ENCODE measurements around the gene C19orf73. TPM values are rescaled to one million over a fixed set of nuclear protein-coding genes. Genes with fewer than 3 reads are reported as not detected.

Gene C19orf73
- total and polyA plus RNA-seq, 8 donors, result 0.23 to 2.1 (median 0.39) TPM; not detected in 2

DNA sequence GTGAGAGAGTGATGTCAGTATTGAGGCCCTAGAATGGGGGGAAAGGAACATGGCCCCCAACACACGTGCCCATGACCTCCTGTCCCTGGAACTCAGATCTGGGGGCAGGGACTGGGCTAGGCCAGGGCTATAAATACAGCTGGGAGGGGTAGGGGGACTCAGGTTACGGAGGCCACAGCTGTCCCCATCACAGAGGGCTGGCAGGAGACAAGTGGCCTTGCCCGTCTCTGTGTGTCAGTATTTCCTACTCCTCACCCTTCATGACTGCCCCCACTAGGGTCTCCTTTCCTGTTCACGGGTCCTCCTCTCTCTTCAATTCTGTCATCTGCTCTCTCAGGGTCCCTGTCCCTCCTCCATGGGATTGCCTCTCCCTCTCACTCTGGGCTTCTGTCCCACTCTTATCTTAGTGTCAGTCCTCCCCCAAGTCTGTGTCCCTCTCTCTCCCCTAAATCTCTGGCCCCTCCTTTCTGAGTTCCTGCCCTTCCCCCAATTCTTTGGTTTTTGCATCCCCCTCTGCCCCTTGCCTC lies 36.9 kb upstream of the C19orf73 start:
- intact Hi-C loops (cut with DNase I), result no loop called here
- Histone ChIP-seq H3K9me3 (no peaks in the 10 kb centered on the region), H3K27me3 (peaks cover 0 to 38% of the 10 kb centered on the region in 2 donors), H3K4me3 (no peak overlapping the region), H3K4me1 (peaks cover 4 to 23% of the 10 kb centered on the region in 2 donors), H3K36me3 (no peaks in the 10 kb centered on the region), H3K27ac (no peak overlapping the region)
- ATAC-seq (no peak), DNase-seq (peak in 1 of 4 donors; percentile 20)
- TF ChIP-seq, protein P1, sequence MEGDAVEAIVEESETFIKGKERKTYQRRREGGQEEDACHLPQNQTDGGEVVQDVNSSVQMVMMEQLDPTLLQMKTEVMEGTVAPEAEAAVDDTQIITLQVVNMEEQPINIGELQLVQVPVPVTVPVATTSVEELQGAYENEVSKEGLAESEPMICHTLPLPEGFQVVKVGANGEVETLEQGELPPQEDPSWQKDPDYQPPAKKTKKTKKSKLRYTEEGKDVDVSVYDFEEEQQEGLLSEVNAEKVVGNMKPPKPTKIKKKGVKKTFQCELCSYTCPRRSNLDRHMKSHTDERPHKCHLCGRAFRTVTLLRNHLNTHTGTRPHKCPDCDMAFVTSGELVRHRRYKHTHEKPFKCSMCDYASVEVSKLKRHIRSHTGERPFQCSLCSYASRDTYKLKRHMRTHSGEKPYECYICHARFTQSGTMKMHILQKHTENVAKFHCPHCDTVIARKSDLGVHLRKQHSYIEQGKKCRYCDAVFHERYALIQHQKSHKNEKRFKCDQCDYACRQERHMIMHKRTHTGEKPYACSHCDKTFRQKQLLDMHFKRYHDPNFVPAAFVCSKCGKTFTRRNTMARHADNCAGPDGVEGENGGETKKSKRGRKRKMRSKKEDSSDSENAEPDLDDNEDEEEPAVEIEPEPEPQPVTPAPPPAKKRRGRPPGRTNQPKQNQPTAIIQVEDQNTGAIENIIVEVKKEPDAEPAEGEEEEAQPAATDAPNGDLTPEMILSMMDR (IDR thresholded peaks at IDR 0.05), result no peak

DNA sequence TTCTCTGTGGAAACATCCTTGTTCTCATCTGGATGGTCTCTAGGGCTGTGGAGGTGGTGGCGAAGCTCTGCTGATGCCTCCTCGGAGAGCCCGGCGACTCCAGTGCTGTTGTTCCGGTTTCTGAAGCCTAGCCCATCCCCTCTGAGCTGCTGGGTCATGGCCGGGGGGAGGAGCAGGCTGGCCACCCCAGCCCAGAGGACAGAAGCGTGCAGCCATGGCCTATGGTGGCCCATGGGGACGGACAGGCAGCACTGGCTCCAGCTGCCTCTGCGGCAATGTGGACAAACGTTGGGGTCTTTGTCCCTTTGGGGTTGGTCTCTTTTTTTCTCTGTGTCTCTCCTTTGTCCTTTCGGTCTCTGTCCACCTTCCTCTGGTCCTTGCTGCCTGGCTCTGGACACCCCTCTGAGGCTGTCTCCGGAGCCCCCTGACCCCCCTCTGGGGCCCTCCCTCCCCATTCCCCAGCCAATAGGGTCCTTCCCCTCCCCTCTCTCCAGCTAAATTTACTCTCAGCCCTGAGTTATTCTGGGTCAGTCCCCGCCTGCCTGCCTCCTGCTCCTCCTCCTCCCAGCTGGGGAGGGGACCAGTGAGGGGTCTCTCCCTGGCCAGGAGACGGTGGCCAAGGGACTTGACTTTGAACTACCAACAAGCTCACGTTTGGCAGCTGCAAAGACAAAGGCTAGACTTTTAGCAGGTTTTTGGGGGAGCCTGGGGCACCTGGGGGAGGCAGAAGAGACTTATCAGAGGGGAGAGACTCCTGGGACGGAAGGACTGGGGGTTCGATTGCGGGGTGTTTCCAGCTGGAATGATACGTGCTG lies 36.3 kb upstream of the C19orf73 start, which contains the start of gene HRC:
HRC (minus strand) TSS at position 392 of the 815 bp plus-strand sequence; CDS start at position 233, 159 bp downstream.
- Histone ChIP-seq H3K36me3 (no peaks in the 10 kb centered on the region), H3K4me1 (peaks cover 4 to 30% of the 10 kb centered on the region in 2 donors), H3K9me3 (no peaks in the 10 kb centered on the region), H3K27me3 (peaks cover 0 to 45% of the 10 kb centered on the region in 2 donors), H3K4me3 (no peak within 1 kb of the TSS), H3K27ac (no peak within 1 kb of the TSS)
- intact Hi-C loops (cut with DNase I), result no loop called here
- ATAC-seq (no peak), DNase-seq (peak in 2 of 4 donors; percentile 18 to 40)
- TF ChIP-seq, protein P1 (IDR thresholded peaks at IDR 0.05), result no peak

DNA sequence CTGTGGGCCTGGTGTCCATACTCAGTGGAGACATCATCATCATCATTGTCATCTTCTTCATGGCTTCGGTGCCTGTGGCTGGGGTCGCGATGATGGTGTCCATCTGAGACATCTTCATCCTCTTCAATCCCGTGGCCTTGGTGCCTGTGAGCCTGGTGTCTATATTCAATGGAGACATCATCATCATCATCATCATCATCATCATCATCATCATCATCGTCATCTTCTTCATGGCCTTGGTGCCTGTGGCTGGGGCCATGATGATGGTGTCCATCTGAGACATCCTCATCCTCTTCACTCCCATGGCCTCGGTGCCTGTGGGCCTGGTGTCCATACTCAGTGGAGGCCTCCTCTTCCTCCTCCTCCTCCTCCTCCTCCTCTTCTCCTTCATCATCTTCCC lies 35.3 kb upstream of the C19orf73 start:
- Histone ChIP-seq H3K36me3 (no peaks in the 10 kb centered on the region), H3K4me3 (no peak overlapping the region), H3K4me1 (peaks cover 6 to 37% of the 10 kb centered on the region in 2 donors), H3K27ac (no peak overlapping the region), H3K9me3 (no peaks in the 10 kb centered on the region), H3K27me3 (peaks cover 0 to 54% of the 10 kb centered on the region in 2 donors)
- intact Hi-C loops (cut with DNase I), result no loop called here
- DNase-seq (no peak), ATAC-seq (no peak)
- TF ChIP-seq, protein P1 (IDR thresholded peaks at IDR 0.05), result no peak

DNA sequence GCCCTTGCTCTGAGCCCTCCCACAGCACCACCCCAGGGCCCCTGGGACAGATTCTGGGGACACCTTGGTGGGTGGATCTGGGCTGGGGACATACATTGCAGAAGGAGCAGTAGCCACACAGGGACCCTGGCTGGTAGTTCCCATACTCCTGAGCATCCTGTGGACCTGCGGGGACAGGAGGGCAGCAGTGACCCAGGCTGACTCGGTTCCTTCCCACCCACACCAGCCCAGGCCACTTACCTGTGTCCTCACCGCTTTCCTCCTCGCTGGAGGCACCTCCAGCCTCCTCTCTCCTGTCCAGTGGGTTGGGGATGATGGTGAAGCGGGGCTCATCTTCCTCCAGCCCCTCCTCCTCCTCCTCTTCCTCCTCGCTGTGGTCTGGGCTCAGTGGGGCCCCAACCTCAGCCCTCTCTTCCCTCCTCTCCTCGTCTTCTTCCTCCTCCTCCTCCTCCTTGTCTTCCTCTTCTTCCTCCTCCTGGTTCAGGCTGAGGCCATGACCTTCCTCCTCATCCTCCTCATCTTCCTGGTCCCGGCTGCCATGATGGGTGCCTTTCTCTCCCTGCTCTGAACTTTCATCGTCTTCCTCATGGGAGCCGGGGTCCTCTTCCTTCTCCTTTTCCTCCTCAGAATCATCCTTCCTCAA lies 34.3 kb upstream of the C19orf73 start:
- no peak for DNase-seq
- H3K4me1 ChIP-seq, result peaks cover 8 to 38% of the 10 kb centered on the region in 2 donors
- intact Hi-C loops (cut with DNase I), result no loop called here
- H3K27me3 ChIP-seq, result peaks cover 0 to 57% of the 10 kb centered on the region in 2 donors
- no peak for ATAC-seq
- no peaks in the 10 kb centered on the region for H3K36me3 ChIP-seq
- TF ChIP-seq, protein P1 (IDR thresholded peaks at IDR 0.05), result no peak
- H3K27ac ChIP-seq, result no peak overlapping the region
- no peak overlapping the region for H3K4me3 ChIP-seq
- no peaks in the 10 kb centered on the region for H3K9me3 ChIP-seq

DNA sequence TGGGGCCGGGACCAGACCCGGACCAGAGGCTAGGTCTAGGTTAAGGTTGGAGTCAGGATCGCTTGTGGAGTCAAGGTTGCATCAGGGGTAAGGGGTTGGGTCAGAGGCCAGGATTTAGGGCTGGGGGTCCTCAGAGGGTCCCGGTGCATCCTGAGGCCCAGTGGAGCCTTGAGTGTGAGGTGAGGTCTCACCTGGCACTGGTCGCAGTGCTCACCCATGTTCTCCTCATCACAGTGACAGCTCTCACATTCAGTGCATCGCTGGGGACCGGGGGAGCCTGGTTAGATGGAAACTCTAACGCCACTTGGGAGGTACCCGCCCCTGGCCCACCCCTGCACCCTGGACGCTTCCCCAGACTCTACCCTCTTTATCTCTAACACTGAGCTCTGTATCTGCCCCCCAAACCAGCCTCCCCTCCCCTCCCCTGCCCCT lies 33.2 kb upstream of the C19orf73 start:
- H3K9me3 ChIP-seq, result no peaks in the 10 kb centered on the region
- DNase-seq (no peak), ATAC-seq (no peak)
- H3K27me3 ChIP-seq, result peaks cover 0 to 56% of the 10 kb centered on the region in 2 donors
- H3K36me3 ChIP-seq, result no peaks in the 10 kb centered on the region
- no peak overlapping the region for H3K27ac ChIP-seq
- H3K4me3 ChIP-seq, result no peak overlapping the region
- TF ChIP-seq, protein P1 (IDR thresholded peaks at IDR 0.05), result no peak
- intact Hi-C loops (cut with DNase I), result no loop called here
- H3K4me1 ChIP-seq, result peaks cover 8 to 40% of the 10 kb centered on the region in 2 donors

All from left lung (tissue), 10 donors.